IMR-90 (cell line): ENCODE results near the gene FANCG. TPM values are rescaled to one million over a fixed set of nuclear protein-coding genes. Genes with fewer than 3 reads are reported as not detected.

ENCODE experiments used
- ATAC-seq: fragments of 200-7000 bp; cut with Tn5 transposase; 2 replicates; pipeline ENCODE4 v1.9.1; 2020; ENCODE audit warnings: low read depth, mild to moderate bottlenecking, moderate library complexity
- BruUV-seq: library from RNA; stranded (reverse); fragments of 400-500 nt; replicated peaks from 2 replicates; lab custom pipeline; 2021; lab: Mats Ljungman, UMichigan
- CTCF ChIA-PET: fragments of 300-600 bp; formaldehyde crosslinking; extraction: SDS; loops from one replicate; lab custom pipeline; 2021; ENCODE audit warnings: antibody characterized with exemption; lab: Yijun Ruan, JAX
- POLR2A ChIA-PET: fragments of 300-600 bp; sonication (Branson Sonifier 250); formaldehyde crosslinking; loops from one replicate; lab custom pipeline; 2022; ENCODE audit warnings: antibody characterized with exemption; ENCODE audit not compliant: unreplicated experiment; lab: Charles Lee
- DNase-seq: peaks from one replicate; pipeline ENCODE4 v3.0.0; 2013
- H2AFZ ChIP-seq: replicated peaks from 2 replicates; pipeline ENCODE3; 2013; ENCODE audit warnings: low read length, mild to moderate bottlenecking; ENCODE audit not compliant: poor library complexity
- H2AK5ac ChIP-seq: 2 replicates; pipeline ENCODE4 v1.6.1; 2013; ENCODE audit warnings: low read depth, low read length, inconsistent platforms
- H2AK9ac ChIP-seq: replicated peaks from 2 replicates; pipeline ENCODE3; 2013; ENCODE audit warnings: mild to moderate bottlenecking, low read depth, low read length, moderate library complexity; ENCODE audit not compliant: poor library complexity
- H2BK120ac ChIP-seq: 2 replicates; pipeline ENCODE4 v1.6.1; 2013; ENCODE audit warnings: low read depth, low read length, inconsistent platforms
- H2BK15ac ChIP-seq: 3 replicates; pipeline ENCODE4 v1.6.1; 2013; ENCODE audit warnings: low read depth, low read length, inconsistent platforms
- H2BK20ac ChIP-seq: 2 replicates; pipeline ENCODE4 v1.6.1; 2013; ENCODE audit warnings: low read depth, mild to moderate bottlenecking, inconsistent platforms, low read length, moderate library complexity
- H2BK5ac ChIP-seq: 2 replicates; pipeline ENCODE4 v1.6.1; 2013; ENCODE audit warnings: mild to moderate bottlenecking, low read depth, low read length, inconsistent platforms; ENCODE audit not compliant: poor library complexity, severe bottlenecking
- H3K14ac ChIP-seq: replicated peaks from 2 replicates; pipeline ENCODE4 v1.6.1; 2013; ENCODE audit warnings: low read depth, low read length, inconsistent platforms
- H3K18ac ChIP-seq: 2 replicates; pipeline ENCODE4 v1.6.1; 2013; ENCODE audit warnings: low read depth, low read length, control low read depth
- H3K23ac ChIP-seq: 2 replicates; pipeline ENCODE4 v1.6.1; 2013; ENCODE audit warnings: low read depth, low read length, inconsistent platforms
- H3K27ac ChIP-seq: 2 replicates; pipeline ENCODE4 v1.5.1; 2013; ENCODE audit warnings: mild to moderate bottlenecking, control low read depth, low read length; ENCODE audit not compliant: insufficient read depth
- H3K27me3 ChIP-seq: 2 replicates; pipeline ENCODE4 v1.6.1; 2013; ENCODE audit warnings: low read length; ENCODE audit not compliant: control insufficient read depth, insufficient read depth
- H3K36me3 ChIP-seq: 2 replicates; pipeline ENCODE4 v1.6.1; 2013; ENCODE audit warnings: low read length, mixed read lengths; ENCODE audit not compliant: control insufficient read depth, insufficient read depth
- H3K4ac ChIP-seq: 2 replicates; pipeline ENCODE4 v1.6.1; 2013; ENCODE audit warnings: low read depth, low read length, inconsistent platforms
- H3K4me1 ChIP-seq: 2 replicates; pipeline ENCODE4 v1.6.1; 2013; ENCODE audit warnings: low read length, mixed read lengths; ENCODE audit not compliant: control insufficient read depth, insufficient read depth
- H3K4me2 ChIP-seq: 2 replicates; pipeline ENCODE4 v1.6.1; 2013; ENCODE audit warnings: low read depth, mild to moderate bottlenecking, control low read depth, low read length, moderate library complexity
- H3K4me3 ChIP-seq: 2 replicates; pipeline ENCODE4 v1.5.1; 2013; ENCODE audit warnings: low read depth, mild to moderate bottlenecking, control low read depth, low read length, moderate library complexity; ENCODE audit not compliant: insufficient read depth
- H3K56ac ChIP-seq: 2 replicates; pipeline ENCODE4 v1.6.1; 2013; ENCODE audit warnings: low read length, inconsistent platforms; ENCODE audit not compliant: insufficient read depth; ENCODE audit errors: extremely low read depth
- H3K79me1 ChIP-seq, 2 experiments: 2 replicates each; pipeline ENCODE4 v1.6.1; 2013; ENCODE audit warnings: low read length in 2 of 2, inconsistent platforms in 1 of 2, low read depth in 1 of 2
- H3K9ac ChIP-seq: 2 replicates; pipeline ENCODE4 v1.6.1; 2013; ENCODE audit warnings: low read depth, low read length, control low read depth
- H3K9me1 ChIP-seq: 2 replicates; pipeline ENCODE4 v1.6.1; 2013; ENCODE audit warnings: low read length, inconsistent platforms; ENCODE audit not compliant: insufficient read depth
- H3K9me3 ChIP-seq: 2 replicates; pipeline ENCODE4 v1.6.1; 2013; ENCODE audit warnings: low read length; ENCODE audit not compliant: control insufficient read depth, insufficient read depth
- H4K20me1 ChIP-seq: 2 replicates; pipeline ENCODE4 v1.6.1; 2013; ENCODE audit warnings: low read length, inconsistent platforms; ENCODE audit not compliant: insufficient read depth
- H4K5ac ChIP-seq: 2 replicates; pipeline ENCODE4 v1.6.1; 2013; ENCODE audit warnings: mild to moderate bottlenecking, low read depth, low read length, control low read depth
- H4K8ac ChIP-seq, 2 experiments: 2 replicates each; pipeline ENCODE4 v1.6.1; 2013; ENCODE audit warnings: low read depth in 2 of 2, low read length in 2 of 2, control low read depth in 1 of 2, inconsistent platforms in 1 of 2
- H4K91ac ChIP-seq: 2 replicates; pipeline ENCODE4 v1.6.1; 2013; ENCODE audit warnings: low read depth, low read length, inconsistent platforms; ENCODE audit not compliant: insufficient read depth
- ELK1 ChIP-seq: fragments of 150-350 bp; IDR thresholded peaks from 2 replicates; pipeline ENCODE4 v1.6.1; 2016; ENCODE audit warnings: low read depth, mild to moderate bottlenecking, low read length, moderate library complexity, borderline replicate concordance
- POLR2A ChIP-seq: IDR thresholded peaks from 2 replicates; pipeline ENCODE4 v1.6.1; 2012; ENCODE audit warnings: mild to moderate bottlenecking, low read depth, low read length
- RCOR1 ChIP-seq: IDR thresholded peaks from 2 replicates; pipeline ENCODE4 v1.6.1; 2012; ENCODE audit warnings: mild to moderate bottlenecking, low read length, improper control_type of control experiment; ENCODE audit not compliant: insufficient replicate concordance
- USF2 ChIP-seq: fragments of 150-350 bp; IDR thresholded peaks from 2 replicates; pipeline ENCODE4 v1.6.1; 2017; ENCODE audit warnings: mild to moderate bottlenecking, antibody characterized with exemption, low read length, low read depth
- WGBS, 2 experiments: methylation state at CpG; one replicate each; pipeline versions ENCODE4 v1.1.5 to v1.1.7; 2013; ENCODE audit warnings: missing lambda C conversion rate in 2 of 2; ENCODE audit not compliant: insufficient read length in 1 of 2; ENCODE audit errors: extremely low coverage in 2 of 2; 5-methylcytosine and 5-hydroxymethylcytosine counted together
- dilution Hi-C: fragments of 300-500 bp; cut with HindIII; formaldehyde crosslinking; loops from one replicate; pipeline ENCODE4 v1.14.3; 2018; ENCODE audit warnings: low sequenced_read_pairs; ENCODE audit not compliant: unreplicated experiment
- in situ Hi-C: fragments of 300-500 bp; cut with MboI; formaldehyde crosslinking; loops from 3 replicates; pipeline ENCODE4 v1.14.3; 2019; ENCODE audit warnings: low sequenced_read_pairs, inconsistent platforms, mixed read lengths
- intact Hi-C: fragments of 100-400 bp; cut with micrococcal nuclease; formaldehyde crosslinking; loops from 2 replicates; pipeline ENCODE4 v1.10.0; 2022
- polyA plus RNA-seq, 3 experiments: library from polyadenylated mRNA; depleted of rRNA; stranded (reverse); fragments of >200 nt; gene quantifications; 2 replicates each; pipeline ENCODE4 v1.2.3, GENCODE V29; 2012; ENCODE audit warnings: low replicate concordance in 1 of 3
- total RNA-seq: library from RNA; depleted of rRNA; stranded (reverse); fragments of >200 nt; gene quantifications from 2 replicates; pipeline ENCODE4 v1.2.3, GENCODE V29; 2012

The FANCG gene
- total and polyA plus RNA-seq, 2 of the 4 experiments (the other 2 are of a cell fraction): 16.1 to 19.3 TPM

- Histone ChIP-seq H3K9ac (no peak overlapping the region), H3K56ac (no peak overlapping the region), H2BK5ac (no peak overlapping the region), H3K4me2 (no peak overlapping the region), H3K27ac (no peak overlapping the region), H3K79me1 (no peaks in the 10 kb centered on the region), H2AFZ (no peak overlapping the region), H3K4me1 (peaks cover 4% of the 10 kb centered on the region), H4K5ac (no peak overlapping the region), H4K20me1 (no peaks in the 10 kb centered on the region), H2AK5ac (no peak overlapping the region), H3K27me3 (no peaks in the 10 kb centered on the region), H3K4me3 (no peak overlapping the region), H3K9me1 (0 out of 2 replicates have a peak, but pooled peaks cover 5% of the 10 kb centered on the region), H3K14ac (no peak overlapping the region), H4K8ac (no peak overlapping the region), H3K4ac (no peak overlapping the region), H3K9me3 (no peaks in the 10 kb centered on the region), H3K23ac (no peak overlapping the region), H4K91ac (no peak overlapping the region), H2AK9ac (no peak overlapping the region), H2BK20ac (no peak overlapping the region), H3K18ac (no peak overlapping the region), H2BK15ac (no peak overlapping the region), H2BK120ac (no peak overlapping the region), H3K36me3 (no peaks in the 10 kb centered on the region; the same call in 1 of the 2 replicates)
- intact Hi-C loops (no loop called here), dilution Hi-C loops (no loop called here), in situ Hi-C loops (no loop called here)
- ChIA-PET POLR2A (no interaction called here), CTCF (interaction anchor here (0.6 to 1.5 kb wide), 4 partner anchors 18 to 385 kb away, joined by 3 to 8 read pairs (median 4); no protein-coding TSS in a partner anchor)
- BruUV-seq: no TSS peak
- ATAC-seq (no peak), DNase-seq (no peak)
- WGBS, 2 experiments: 100% methylated on average over 2 of the region's 2 CpGs; no CpG with 5 or more reads in 1 of the 2 experiments
- no peak for TF ChIP-seq POLR2A
- TF ChIP-seq RCOR1: no peak
- no peak for TF ChIP-seq ELK1
- no peak for TF ChIP-seq USF2
Observed at GRCh38 chr9:35033101-35033500, 46.6 kb downstream of the FANCG start.
